HAP-1 (cell line): ENCODE results near the gene TDRKH.
"Not testable (repeated sequence)": the region's sequence is repeated elsewhere in the genome, so short reads cannot be mapped to it uniquely, and the experiment has no call there.

Experiments used
- DNase-seq, 2 experiments: peaks; one replicate each; pipeline ENCODE4 v3.0.0-alpha.2; 2016 to 2020; ENCODE audit warnings: low spot score in 2 of 2
- H3K27me3 ChIP-seq: fragments of 250-450 bp; sonication (Bioruptor Pico); 2 replicates; pipeline ENCODE4 v1.5.1; 2020; ENCODE audit warnings: low read depth, mild to moderate bottlenecking, moderate library complexity
- H3K36me3 ChIP-seq: fragments of 250-450 bp; sonication (Bioruptor Pico); replicated peaks from 2 replicates; pipeline ENCODE4 v1.5.1; 2020; ENCODE audit warnings: mild to moderate bottlenecking
- H3K4me1 ChIP-seq: fragments of 250-450 bp; sonication (Bioruptor Pico); 2 replicates; pipeline ENCODE4 v1.5.1; 2020; ENCODE audit warnings: mild to moderate bottlenecking
- H3K4me3 ChIP-seq: fragments of 250-450 bp; sonication (Bioruptor Pico); 2 replicates; pipeline ENCODE4 v1.5.1; 2020; ENCODE audit warnings: mild to moderate bottlenecking, moderate library complexity
- H3K9me3 ChIP-seq: fragments of 250-450 bp; sonication (Bioruptor Pico); 2 replicates; pipeline ENCODE4 v1.5.1; 2020; ENCODE audit warnings: mild to moderate bottlenecking, moderate library complexity
- in situ Hi-C: fragments of 300-500 bp; cut with MboI; formaldehyde crosslinking; loops from 3 replicates; pipeline ENCODE4 v1.14.3; 2020; ENCODE audit warnings: low sequenced_read_pairs, inconsistent platforms, mixed read lengths

TDRKH gene

DNA sequence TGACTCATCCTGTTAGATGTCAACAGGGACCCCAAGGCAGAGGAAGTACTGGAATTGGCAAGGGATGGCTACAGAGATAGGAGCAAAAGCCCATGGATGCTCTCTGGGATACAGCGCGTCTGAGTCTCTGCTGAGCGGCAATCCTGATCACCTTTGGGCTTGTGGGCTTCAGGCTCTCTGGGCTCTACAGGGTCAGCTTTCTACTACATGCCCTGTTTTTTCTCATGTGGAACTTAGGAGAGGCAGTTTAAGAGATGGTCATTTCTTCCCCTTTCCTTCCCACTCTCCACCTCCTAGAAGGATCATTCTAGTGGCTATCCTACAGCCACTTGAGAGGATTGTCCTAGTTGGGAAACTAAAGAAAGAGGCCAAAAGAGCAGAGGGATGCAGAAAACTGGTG, 13.6 kb upstream of the TDRKH start:
- DNase-seq, result no peak
- no peaks in the 10 kb centered on the region for H3K36me3 ChIP-seq
- no peaks in the 10 kb centered on the region for H3K9me3 ChIP-seq
- no peak overlapping the region for H3K4me3 ChIP-seq
- in situ Hi-C loops, result loop anchor here (10.0 kb wide), 1 partner anchor 61 kb away; no protein-coding TSS in a partner anchor
- peaks cover 20% of the 10 kb centered on the region; the same call in 1 of the 2 replicates for H3K27me3 ChIP-seq
- H3K4me1 ChIP-seq, result peaks cover 1% of the 10 kb centered on the region

DNA sequence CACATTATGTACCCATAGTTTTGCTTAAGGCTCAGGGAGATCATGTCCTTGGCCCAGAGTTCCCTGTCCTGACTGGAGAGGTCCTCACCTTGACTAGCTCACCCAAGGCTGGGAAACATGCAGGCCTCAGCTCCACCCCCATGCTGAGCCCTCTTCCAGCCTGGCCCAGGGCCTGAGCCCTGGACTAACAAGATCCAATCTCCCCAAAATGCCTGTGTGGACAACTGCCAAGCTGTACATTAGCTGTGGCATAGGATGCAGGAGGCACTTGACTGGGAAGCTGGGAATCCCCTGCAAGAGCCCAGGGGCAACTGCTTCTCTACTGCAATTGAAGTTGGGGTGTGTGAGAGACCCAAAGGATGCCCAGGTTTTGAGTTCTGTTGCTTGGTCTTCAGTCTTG, 12.9 kb upstream of the TDRKH start:
- in situ Hi-C loops, result loop anchor here (10.0 kb wide), 1 partner anchor 62 kb away; no protein-coding TSS in a partner anchor
- DNase-seq, result no peak
- peaks cover 23% of the 10 kb centered on the region; the same call in 1 of the 2 replicates for H3K27me3 ChIP-seq
- no peaks in the 10 kb centered on the region for H3K36me3 ChIP-seq
- no peaks in the 10 kb centered on the region for H3K9me3 ChIP-seq
- H3K4me3 ChIP-seq, result no peak overlapping the region
- H3K4me1 ChIP-seq, result no peaks in the 10 kb centered on the region

DNA sequence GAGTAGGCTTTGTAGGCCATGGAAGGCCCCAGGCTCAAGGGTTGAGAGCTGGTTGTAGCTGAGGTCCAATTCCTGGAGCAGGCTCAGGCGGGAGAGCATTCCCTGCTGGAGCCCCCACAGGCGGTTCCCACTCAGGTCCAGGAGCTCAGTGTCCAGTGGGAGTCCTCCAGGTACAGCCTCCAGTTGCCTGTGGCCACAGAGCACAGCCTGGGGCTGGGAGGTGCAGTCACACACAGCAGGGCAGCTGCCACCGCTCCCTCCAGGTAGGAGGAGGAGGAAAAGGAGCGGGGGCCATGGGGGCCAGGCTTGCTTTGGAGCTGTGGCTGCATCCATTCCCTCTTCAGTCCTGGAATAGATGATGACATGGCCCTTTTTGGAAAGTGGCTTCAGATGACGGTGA, 12.1 kb upstream of the TDRKH start:
- Histone ChIP-seq H3K36me3 (no peaks in the 10 kb centered on the region), H3K4me3 (no peak overlapping the region), H3K9me3 (no peaks in the 10 kb centered on the region), H3K27me3 (peaks cover 23% of the 10 kb centered on the region; the same call in 1 of the 2 replicates), H3K4me1 (no peaks in the 10 kb centered on the region)
- DNase-seq, result no peak
- in situ Hi-C loops, result loop anchor here (10.0 kb wide), 1 partner anchor 62 kb away; no protein-coding TSS in a partner anchor

DNA sequence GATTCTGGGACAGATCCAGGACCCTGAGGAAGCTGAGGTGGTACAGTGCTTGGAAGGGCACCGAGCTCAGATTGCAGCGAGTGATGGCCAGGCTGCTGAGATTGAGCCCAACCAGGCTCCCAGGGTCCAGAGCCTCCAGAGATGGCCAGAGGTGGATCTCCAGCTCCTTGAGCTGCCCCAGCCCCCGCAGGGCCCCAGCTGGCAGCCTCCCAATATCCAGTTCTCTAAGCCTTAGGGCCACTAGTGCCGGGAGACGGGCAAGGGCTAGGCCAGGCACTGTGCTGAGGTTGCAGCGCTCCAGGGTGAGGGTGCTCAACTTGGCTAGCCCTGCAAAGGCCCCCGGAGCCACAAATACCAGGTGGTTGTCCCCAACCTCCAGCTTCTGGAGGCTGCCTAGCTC, 11.5 kb upstream of the TDRKH start:
- no peaks in the 10 kb centered on the region for H3K36me3 ChIP-seq
- in situ Hi-C loops, result loop anchor here (10.0 kb wide), 1 partner anchor 63 kb away; no protein-coding TSS in a partner anchor
- DNase-seq, result no peak
- no peaks in the 10 kb centered on the region for H3K9me3 ChIP-seq
- H3K4me1 ChIP-seq, result no peaks in the 10 kb centered on the region
- peaks cover 23% of the 10 kb centered on the region; the same call in 1 of the 2 replicates for H3K27me3 ChIP-seq
- no peak overlapping the region for H3K4me3 ChIP-seq

DNA sequence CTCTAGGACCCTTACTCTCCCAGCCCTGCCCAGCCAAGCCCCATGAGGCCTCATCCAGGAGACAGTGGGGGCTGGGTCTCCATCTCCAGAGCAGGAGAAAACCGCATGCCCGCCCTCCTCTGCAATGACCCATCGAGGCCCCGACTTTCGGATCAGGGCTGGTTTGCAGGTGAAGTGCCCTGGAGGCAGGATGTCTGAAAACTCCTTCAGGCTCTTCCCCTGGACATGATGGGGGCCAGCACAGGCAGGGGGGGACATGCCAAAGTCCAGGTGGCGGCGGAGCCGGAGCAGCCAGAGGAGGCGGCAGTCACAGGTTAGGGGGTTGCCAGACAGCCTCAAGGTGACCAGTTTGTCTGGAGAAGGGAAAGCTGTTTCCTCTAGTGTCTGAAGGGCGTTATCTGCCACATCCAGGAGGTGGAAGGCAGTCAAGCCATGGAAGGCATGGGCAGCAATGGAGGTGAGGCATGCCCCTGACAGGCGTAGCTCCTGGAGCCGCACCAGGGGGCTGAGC, 11.1 kb upstream of the TDRKH start:
- Histone ChIP-seq H3K4me3 (no peak overlapping the region), H3K9me3 (no peaks in the 10 kb centered on the region), H3K36me3 (no peaks in the 10 kb centered on the region), H3K27me3 (peaks cover 23% of the 10 kb centered on the region; the same call in 1 of the 2 replicates), H3K4me1 (no peaks in the 10 kb centered on the region)
- no peak for DNase-seq
- in situ Hi-C loops, result loop anchor here (10.0 kb wide), 1 partner anchor 63 kb away; no protein-coding TSS in a partner anchor

DNA sequence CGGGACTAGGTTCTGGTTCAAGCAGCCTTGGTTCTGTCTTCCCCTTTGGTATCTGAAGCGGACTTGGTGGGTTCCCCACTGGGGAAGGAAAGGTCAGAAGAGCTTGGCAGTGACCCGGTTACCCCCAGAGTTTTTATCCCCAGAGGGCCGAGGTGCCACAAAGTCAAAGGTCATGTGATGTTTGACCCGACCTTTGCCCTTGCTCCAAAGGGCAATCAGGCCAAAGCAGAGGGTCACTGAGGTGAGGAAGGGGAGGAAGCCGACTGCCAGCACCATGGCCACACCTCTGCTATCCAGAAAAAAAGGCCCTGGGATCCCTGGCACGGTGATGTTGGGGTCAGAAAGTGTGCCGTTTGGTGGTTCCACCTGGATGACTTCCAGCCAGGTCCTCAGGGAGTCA, 10.5 kb upstream of the TDRKH start:
- Histone ChIP-seq H3K27me3 (peaks cover 23% of the 10 kb centered on the region; the same call in 1 of the 2 replicates), H3K4me1 (no peaks in the 10 kb centered on the region), H3K4me3 (no peak overlapping the region), H3K36me3 (no peaks in the 10 kb centered on the region), H3K9me3 (no peaks in the 10 kb centered on the region)
- DNase-seq, result no peak
- in situ Hi-C loops, result loop anchor here (10.0 kb wide), 1 partner anchor 64 kb away; no protein-coding TSS in a partner anchor

DNA sequence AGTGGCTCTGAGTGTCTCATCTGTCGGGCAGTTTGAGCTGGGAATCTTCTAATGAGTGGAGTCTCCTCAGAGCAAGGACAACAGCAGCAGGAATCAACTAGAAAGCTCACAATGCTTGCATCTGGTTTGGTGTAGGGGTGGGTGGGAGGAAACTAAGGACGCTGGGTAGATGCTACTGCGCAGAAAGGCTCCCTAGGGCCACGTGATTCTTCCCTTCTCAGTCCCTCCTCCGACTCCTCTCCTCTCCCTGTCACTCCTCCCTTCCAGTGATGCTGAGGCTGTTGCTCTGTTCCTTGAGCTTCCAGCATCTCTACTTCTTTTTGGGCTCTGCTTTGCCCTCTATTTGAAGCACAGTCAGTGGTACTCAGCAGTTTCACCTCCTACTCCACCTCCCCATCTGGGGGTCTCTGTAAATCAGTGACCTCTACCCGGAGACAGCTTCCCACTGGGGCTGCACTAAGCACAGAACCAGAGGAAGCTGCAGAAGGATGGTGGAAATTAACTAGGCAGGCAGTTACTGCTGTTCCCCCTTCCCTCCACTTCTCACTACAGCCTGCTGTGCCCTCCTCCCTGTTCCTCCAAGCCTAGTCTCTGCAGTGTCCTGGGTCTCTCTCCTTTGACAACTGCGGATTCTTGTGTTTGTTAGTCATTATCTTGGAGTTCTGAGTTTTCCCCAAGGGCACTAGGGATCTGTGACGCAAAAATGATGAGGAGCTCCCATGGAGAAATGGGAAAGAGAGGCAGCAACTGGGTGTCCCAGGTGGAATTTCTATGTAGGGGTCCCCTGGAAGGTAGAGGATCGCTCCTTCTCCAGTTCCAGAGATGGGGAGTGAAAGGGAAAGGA, 9.1 kb upstream of the TDRKH start:
- Histone ChIP-seq H3K36me3 (no peaks in the 10 kb centered on the region), H3K27me3 (peaks cover 16% of the 10 kb centered on the region; the same call in 1 of the 2 replicates), H3K4me3 (no peak overlapping the region), H3K9me3 (no peaks in the 10 kb centered on the region), H3K4me1 (no peaks in the 10 kb centered on the region)
- in situ Hi-C loops, result loop anchor here (10.0 kb wide), 1 partner anchor 65 kb away; no protein-coding TSS in a partner anchor
- DNase-seq, result no peak

DNA sequence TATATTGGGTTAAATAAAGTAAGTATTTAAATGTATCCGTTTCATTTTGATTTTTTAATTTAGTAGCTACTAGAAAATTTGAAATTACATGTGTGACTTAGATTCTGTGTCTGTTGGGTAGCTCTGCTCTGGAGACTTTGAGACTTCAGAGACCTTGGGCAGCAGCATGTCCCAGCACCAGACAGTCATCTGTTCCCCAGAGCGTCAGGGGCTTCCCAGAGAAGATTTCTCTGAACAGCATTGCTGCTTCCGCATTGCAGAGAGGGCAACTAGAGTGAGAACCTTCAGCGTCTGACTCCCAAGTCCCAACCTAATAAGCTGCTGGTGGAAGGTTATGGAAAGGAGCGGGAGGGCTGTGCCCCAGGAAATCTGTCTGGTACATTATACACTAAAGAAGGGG, 8.3 kb upstream of the TDRKH start:
- Histone ChIP-seq H3K27me3 (peaks cover 13% of the 10 kb centered on the region; the same call in 1 of the 2 replicates), H3K4me3 (no peak overlapping the region), H3K9me3 (no peaks in the 10 kb centered on the region), H3K36me3 (no peaks in the 10 kb centered on the region), H3K4me1 (no peaks in the 10 kb centered on the region)
- DNase-seq, result no peak
- in situ Hi-C loops, result no loop called here

DNA sequence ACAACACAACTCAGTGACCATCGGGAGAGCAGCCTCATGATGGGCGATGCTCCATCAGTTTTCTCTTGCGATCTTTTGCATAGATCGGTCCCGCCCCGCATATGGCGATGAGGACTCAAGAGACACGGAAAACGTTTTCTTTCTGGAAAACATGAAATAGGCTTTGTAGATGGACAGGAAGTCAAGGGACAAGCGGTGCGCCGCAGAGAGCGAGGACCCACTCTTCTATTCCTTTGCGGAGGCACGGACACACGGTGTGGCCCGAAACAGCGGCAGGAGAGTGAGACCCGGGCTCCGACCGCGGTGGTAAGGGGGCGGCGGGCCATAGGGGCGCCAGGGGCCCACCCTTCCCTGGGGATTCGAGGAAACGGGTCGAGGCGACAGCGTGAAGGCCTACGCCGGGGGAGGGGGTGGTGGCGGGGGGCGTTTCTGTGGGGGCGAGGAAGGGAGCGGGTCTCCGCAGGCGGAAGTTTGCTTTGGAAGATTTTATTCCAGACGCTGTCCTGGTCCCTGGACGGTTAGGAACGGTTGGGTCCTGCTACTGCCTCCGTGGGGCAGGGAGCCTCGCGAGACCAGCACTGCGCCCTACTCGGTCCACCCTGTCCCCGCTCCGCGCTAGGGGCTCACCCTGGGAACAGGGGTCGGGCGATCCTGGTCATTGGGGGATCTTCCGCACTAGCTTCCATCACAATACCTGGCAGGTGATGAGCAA, 796 bp upstream of the TDRKH start:
- Histone ChIP-seq H3K36me3 (no peaks in the 10 kb centered on the region), H3K4me1 (peaks cover 16% of the 10 kb centered on the region), H3K4me3 (peak overlapping the region; percentile 66), H3K9me3 (no peaks in the 10 kb centered on the region), H3K27me3 (no peaks in the 10 kb centered on the region)
- in situ Hi-C loops, result no loop called here
- DNase-seq, result peak in 1 of 2 experiments; percentile 62

DNA sequence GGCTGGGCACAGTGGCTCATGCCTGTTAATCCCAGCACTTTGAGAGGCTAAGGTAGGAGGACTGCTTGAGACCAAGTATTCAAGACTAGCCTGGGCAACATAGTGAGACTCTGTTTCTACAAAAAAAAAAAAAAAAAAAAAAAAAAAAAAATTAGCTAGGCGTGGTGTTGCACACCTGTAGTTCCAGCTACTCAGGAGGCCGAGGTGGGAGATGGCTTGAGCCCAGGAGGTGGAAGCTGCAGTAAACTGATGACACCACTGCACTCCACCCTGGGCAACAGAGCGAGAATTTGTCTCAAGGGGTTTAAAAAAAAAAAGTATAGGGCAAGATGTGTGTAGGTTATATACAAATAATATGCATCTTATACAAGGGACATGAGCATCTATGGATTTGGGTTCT, 2.6 kb downstream of the TDRKH start:
- Histone ChIP-seq H3K4me3 (no peak overlapping the region), H3K4me1 (peaks cover 16% of the 10 kb centered on the region), H3K27me3 (no peaks in the 10 kb centered on the region), H3K36me3 (no peaks in the 10 kb centered on the region), H3K9me3 (no peaks in the 10 kb centered on the region)
- no peak for DNase-seq
- in situ Hi-C loops, result no loop called here

DNA sequence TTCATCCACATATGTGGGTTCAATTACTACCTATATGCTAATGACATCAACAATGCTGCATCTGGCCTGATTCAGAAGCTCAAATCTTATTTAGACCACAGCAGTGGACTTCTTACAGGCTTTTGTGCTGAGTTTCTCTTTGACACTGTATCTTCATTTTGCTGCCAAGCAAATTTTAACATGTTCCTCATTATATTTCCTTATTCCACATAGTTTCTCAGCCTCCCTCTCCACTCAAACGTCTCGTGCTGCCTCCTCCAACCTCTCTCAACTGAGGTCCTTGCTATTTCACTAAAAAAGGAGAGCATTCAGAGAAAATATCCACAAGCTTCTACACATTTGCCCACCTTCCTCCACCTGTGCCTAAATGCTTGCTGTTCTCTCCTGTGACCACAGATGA, 6.5 kb downstream of the TDRKH start:
- no peaks in the 10 kb centered on the region for H3K27me3 ChIP-seq
- H3K36me3 ChIP-seq, result no peaks in the 10 kb centered on the region
- no peak for DNase-seq
- no peaks in the 10 kb centered on the region for H3K9me3 ChIP-seq
- H3K4me1 ChIP-seq, result no peaks in the 10 kb centered on the region
- in situ Hi-C loops, result no loop called here
- no peak overlapping the region for H3K4me3 ChIP-seq

DNA sequence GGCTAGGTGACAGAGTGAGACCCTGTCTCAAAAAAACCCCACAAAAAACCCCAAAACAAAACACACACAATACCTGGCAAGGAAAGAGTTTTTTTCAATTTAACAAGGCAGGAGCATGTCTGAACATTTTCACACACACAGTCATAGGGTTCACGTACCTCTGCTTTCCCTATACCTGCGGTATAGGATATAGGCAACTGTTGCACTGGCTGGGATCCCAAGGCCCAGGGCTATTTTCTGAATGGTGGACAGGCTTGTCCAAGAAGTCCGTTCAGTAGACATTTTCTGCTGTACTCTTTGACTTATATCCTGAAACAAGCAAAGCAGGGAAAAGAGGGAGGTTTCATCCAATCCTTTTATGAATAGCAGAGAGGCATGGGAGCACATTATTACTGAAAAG, 7.6 kb downstream of the TDRKH start:
- in situ Hi-C loops, result no loop called here
- Histone ChIP-seq H3K9me3 (no peaks in the 10 kb centered on the region), H3K27me3 (no peaks in the 10 kb centered on the region), H3K4me1 (no peaks in the 10 kb centered on the region), H3K4me3 (no peak overlapping the region), H3K36me3 (peaks cover 5% of the 10 kb centered on the region; the same call in 1 of the 2 replicates)
- DNase-seq, result no peak

DNA sequence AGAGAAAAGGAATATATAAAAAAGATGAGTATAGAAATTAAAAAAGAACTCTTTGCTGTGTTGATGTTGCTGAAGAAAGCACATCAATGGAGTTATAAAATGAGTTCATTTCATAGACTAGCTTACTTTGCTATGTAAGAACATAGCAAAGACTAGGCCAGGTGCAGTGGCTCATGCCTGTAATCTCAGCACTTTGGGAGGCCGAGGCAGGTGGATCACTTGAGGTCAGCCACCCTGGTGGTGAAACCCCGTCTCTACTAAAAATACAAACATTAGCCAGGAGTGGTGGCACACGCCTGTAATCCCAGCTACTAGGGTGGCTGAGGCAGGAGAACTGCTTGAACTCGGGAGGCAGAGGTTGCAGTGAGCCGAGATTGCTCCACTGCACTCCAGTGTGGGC, 8.3 kb downstream of the TDRKH start:
- in situ Hi-C loops, H3K36me3 ChIP-seq: not testable (repeated sequence)

More for the DNA sequence above, 8.3 kb downstream of the TDRKH start:
- H3K4me1 ChIP-seq, H3K4me3 ChIP-seq, H3K9me3 ChIP-seq, DNase-seq, H3K27me3 ChIP-seq: not testable (repeated sequence)
